Neural cell (in vitro differentiated cells): ENCODE data around the gene KIF5B.

Source experiments
- EP300 ChIP-seq: fragments of 450-650 bp; conservative IDR thresholded peaks from 2 replicates; pipeline ENCODE4 v1.6.1; 2014; ENCODE audit warnings: antibody characterized with exemption, mild to moderate bottlenecking, moderate library complexity; ENCODE audit not compliant: poor library complexity, severe bottlenecking
- EZH2 ChIP-seq: fragments of 200-600, 300-800 bp; shearing (Covaris generic), sonication (generic); IDR thresholded peaks from 2 replicates; pipeline ENCODE4 v1.6.1; 2014; ENCODE audit warnings: antibody characterized with exemption, low read length, borderline replicate concordance, mild to moderate bottlenecking; ENCODE audit not compliant: insufficient read depth, poor library complexity, severe bottlenecking
- MXI1 ChIP-seq: fragments of 450-650 bp; conservative IDR thresholded peaks from 2 replicates; pipeline ENCODE4 v1.6.1; 2014; ENCODE audit warnings: antibody characterized with exemption, mild to moderate bottlenecking; ENCODE audit not compliant: poor library complexity, severe bottlenecking
- POLR2AphosphoS5 ChIP-seq: IDR thresholded peaks from 2 replicates; pipeline ENCODE4 v1.6.1; 2012
- TAF1 ChIP-seq: IDR thresholded peaks from 2 replicates; pipeline ENCODE4 v1.6.1; 2012; ENCODE audit warnings: low read depth
- TF ChIP-seq, protein P1 (sequence below): fragments of 450-650 bp; IDR thresholded peaks from 2 replicates; pipeline ENCODE4 v1.5.1; 2014; ENCODE audit warnings: antibody characterized with exemption, mild to moderate bottlenecking, moderate library complexity; ENCODE audit not compliant: poor library complexity, severe bottlenecking
- TF ChIP-seq, protein P2 (sequence below): IDR thresholded peaks from 2 replicates; pipeline ENCODE4 v1.6.1; 2012; ENCODE audit warnings: borderline replicate concordance

DNA sequence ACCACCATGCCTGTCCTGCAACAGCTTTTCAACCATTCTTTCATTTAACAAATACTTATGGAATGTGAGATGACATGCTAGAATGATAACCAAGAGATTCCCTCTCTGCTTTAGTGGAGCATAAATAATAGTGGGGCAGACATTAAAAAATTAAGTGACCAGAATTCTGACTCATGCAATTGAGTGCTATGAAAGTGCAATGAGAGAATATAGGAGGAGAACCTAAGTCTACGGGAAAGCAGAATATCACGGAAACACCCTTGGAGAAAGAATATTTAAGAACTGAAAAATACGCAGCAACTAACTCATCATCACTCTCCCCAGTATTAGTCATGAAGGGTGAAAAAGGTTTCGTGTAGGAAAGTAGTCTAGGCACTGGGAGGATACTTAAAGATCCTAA, 7.1 kb downstream of the KIF5B start:
- no peak for TF ChIP-seq EZH2
- TF ChIP-seq, protein P1, sequence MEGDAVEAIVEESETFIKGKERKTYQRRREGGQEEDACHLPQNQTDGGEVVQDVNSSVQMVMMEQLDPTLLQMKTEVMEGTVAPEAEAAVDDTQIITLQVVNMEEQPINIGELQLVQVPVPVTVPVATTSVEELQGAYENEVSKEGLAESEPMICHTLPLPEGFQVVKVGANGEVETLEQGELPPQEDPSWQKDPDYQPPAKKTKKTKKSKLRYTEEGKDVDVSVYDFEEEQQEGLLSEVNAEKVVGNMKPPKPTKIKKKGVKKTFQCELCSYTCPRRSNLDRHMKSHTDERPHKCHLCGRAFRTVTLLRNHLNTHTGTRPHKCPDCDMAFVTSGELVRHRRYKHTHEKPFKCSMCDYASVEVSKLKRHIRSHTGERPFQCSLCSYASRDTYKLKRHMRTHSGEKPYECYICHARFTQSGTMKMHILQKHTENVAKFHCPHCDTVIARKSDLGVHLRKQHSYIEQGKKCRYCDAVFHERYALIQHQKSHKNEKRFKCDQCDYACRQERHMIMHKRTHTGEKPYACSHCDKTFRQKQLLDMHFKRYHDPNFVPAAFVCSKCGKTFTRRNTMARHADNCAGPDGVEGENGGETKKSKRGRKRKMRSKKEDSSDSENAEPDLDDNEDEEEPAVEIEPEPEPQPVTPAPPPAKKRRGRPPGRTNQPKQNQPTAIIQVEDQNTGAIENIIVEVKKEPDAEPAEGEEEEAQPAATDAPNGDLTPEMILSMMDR: no peak
- no peak for TF ChIP-seq TAF1
- no peak for TF ChIP-seq POLR2AphosphoS5
- TF ChIP-seq, protein P2, sequence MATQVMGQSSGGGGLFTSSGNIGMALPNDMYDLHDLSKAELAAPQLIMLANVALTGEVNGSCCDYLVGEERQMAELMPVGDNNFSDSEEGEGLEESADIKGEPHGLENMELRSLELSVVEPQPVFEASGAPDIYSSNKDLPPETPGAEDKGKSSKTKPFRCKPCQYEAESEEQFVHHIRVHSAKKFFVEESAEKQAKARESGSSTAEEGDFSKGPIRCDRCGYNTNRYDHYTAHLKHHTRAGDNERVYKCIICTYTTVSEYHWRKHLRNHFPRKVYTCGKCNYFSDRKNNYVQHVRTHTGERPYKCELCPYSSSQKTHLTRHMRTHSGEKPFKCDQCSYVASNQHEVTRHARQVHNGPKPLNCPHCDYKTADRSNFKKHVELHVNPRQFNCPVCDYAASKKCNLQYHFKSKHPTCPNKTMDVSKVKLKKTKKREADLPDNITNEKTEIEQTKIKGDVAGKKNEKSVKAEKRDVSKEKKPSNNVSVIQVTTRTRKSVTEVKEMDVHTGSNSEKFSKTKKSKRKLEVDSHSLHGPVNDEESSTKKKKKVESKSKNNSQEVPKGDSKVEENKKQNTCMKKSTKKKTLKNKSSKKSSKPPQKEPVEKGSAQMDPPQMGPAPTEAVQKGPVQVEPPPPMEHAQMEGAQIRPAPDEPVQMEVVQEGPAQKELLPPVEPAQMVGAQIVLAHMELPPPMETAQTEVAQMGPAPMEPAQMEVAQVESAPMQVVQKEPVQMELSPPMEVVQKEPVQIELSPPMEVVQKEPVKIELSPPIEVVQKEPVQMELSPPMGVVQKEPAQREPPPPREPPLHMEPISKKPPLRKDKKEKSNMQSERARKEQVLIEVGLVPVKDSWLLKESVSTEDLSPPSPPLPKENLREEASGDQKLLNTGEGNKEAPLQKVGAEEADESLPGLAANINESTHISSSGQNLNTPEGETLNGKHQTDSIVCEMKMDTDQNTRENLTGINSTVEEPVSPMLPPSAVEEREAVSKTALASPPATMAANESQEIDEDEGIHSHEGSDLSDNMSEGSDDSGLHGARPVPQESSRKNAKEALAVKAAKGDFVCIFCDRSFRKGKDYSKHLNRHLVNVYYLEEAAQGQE: no peak
- no peak for TF ChIP-seq EP300
- no peak for TF ChIP-seq MXI1
